Nephron progenitor cell (in vitro differentiated cells): Measurements from ENCODE around the gene ALKBH8.
A peak's percentile ranks its signal among the peaks of the same experiment; 100 is the strongest.
"Not testable (repeated sequence)": the region's sequence is repeated elsewhere in the genome, so short reads cannot be mapped to it uniquely, and the experiment has no call there.

Source experiments
- DNase-seq: peaks from one replicate; pipeline ENCODE4 v3.0.0; 2021
- H3K27ac Mint-ChIP-seq: 2 replicates; pipeline ENCODE4 v1.8.0; 2021; ENCODE audit warnings: mild to moderate bottlenecking, moderate library complexity, mixed read lengths
- H3K27me3 Mint-ChIP-seq: 2 replicates; pipeline ENCODE4 v1.8.0; 2021; ENCODE audit warnings: mild to moderate bottlenecking, low read depth, mixed read lengths; ENCODE audit not compliant: poor library complexity
- H3K36me3 Mint-ChIP-seq: 2 replicates; pipeline ENCODE4 v1.8.0; 2021; ENCODE audit warnings: low read depth, mixed read lengths
- H3K4me1 Mint-ChIP-seq: 2 replicates; pipeline ENCODE4 v1.8.0; 2021; ENCODE audit warnings: mixed read lengths
- H3K4me3 Mint-ChIP-seq: 2 replicates; pipeline ENCODE4 v1.8.0; 2021; ENCODE audit warnings: mild to moderate bottlenecking, moderate library complexity, mixed read lengths
- H3K9me3 Mint-ChIP-seq: 2 replicates; pipeline ENCODE4 v1.8.0; 2021; ENCODE audit warnings: mild to moderate bottlenecking, moderate library complexity, mixed read lengths
- TF ChIP-seq, protein P1 (sequence below): fragments of 200-600 bp; sonication (generic); IDR thresholded peaks from 2 replicates; pipeline ENCODE4 v1.5.0; 2021; ENCODE audit warnings: antibody characterized with exemption

The ALKBH8 gene

DNA sequence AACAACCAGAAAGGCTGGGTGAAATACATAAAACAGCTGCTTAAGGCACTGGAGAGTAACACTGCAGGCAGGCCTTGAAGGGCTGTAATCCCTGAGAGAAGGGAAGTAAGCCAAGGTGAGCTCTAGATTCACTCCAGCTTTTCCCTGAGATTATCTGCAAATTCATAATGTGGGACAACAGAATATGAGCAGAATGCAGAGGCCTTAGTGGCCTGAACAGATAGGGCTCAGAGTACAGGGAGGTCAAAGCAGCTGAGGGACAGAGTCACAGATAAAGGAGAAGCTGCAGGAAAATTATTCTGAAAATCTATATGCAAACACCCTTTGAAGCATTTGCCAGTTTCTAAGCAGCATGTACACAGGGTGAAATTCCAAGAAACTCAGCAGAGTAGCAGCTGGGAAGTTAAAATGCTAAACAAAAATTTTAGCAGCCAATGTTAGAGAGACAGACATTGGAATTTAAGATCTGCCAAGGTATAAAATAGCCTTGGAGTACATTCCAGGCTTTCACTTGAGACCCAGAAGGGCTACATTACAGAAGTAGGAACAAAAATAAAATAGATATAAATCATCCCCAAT is 59.8 kb downstream of the ALKBH8 start:
- TF ChIP-seq, protein P1, sequence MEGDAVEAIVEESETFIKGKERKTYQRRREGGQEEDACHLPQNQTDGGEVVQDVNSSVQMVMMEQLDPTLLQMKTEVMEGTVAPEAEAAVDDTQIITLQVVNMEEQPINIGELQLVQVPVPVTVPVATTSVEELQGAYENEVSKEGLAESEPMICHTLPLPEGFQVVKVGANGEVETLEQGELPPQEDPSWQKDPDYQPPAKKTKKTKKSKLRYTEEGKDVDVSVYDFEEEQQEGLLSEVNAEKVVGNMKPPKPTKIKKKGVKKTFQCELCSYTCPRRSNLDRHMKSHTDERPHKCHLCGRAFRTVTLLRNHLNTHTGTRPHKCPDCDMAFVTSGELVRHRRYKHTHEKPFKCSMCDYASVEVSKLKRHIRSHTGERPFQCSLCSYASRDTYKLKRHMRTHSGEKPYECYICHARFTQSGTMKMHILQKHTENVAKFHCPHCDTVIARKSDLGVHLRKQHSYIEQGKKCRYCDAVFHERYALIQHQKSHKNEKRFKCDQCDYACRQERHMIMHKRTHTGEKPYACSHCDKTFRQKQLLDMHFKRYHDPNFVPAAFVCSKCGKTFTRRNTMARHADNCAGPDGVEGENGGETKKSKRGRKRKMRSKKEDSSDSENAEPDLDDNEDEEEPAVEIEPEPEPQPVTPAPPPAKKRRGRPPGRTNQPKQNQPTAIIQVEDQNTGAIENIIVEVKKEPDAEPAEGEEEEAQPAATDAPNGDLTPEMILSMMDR: no peak
- Mint-ChIP-seq H3K9me3 (peaks cover 17% of the 10 kb centered on the region), H3K27ac (no peak overlapping the region), H3K36me3 (peaks cover 51% of the 10 kb centered on the region), H3K27me3 (no peaks in the 10 kb centered on the region), H3K4me3 (no peak overlapping the region), H3K4me1 (peaks cover 10% of the 10 kb centered on the region)
- DNase-seq: no peak

DNA sequence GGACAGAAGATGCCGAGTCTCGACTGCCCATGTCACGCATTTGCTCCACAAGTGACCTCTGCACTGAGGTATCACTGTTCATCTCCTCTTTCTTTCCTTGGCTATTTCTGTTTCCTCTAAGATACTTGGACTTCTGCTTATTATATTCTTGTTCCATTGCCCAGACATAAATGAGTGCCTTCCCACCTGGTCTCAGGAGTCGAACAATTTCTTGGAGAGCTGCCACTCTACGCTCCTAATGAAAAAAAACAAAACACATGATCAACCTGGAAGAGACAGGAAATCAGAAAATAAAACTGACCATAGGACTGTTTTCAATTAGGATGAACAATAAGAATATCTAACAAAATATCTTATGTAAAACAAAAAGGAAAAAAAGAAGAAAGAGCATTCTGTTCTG is 60.6 kb downstream of the ALKBH8 start:
- peaks cover 17% of the 10 kb centered on the region for H3K9me3 Mint-ChIP-seq
- TF ChIP-seq, protein P1: no peak
- H3K27ac Mint-ChIP-seq: peak overlapping the region; percentile 66
- no peak overlapping the region for H3K4me3 Mint-ChIP-seq
- H3K27me3 Mint-ChIP-seq: no peaks in the 10 kb centered on the region
- DNase-seq: no peak
- H3K36me3 Mint-ChIP-seq: peaks cover 53% of the 10 kb centered on the region
- H3K4me1 Mint-ChIP-seq: peaks cover 3% of the 10 kb centered on the region

DNA sequence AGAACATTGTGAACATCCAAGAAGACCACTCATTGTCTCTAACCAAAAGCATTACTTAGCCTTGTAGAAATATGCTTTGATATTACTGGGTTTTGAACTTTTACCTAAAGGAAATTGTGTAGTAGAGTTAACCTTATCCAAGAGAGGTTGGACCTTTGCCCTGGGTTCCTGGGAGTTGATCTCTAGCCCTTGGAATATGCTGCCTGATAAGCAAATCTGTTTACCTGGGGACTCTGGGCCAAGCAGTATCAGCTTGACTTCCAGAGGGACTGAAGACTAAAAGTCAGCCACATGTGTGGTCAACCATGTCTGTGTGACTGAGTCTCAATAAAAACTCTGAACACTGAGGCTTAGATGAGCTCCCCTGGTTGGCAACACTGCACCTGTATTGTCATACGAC is 63.8 kb downstream of the ALKBH8 start:
- H3K9me3 Mint-ChIP-seq: peaks cover 17% of the 10 kb centered on the region

DNA sequence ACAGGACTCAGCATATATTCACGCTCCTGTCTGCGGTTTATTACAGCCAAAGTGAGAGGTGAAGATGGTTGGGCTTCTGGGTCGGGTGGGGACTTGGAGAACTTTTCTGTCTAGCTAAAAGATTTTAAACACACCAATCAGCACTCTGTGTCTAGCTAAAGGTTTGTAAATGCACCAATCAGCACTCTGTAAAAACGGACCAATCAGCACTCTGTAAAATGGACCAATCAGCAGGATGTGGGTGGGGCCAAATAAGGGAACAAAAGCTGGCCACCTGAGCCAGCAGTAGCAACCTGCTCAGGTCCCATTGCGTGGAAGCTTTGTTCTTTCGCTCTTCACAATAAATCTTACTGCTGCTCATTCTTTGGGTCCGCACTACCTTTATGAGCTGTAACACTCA is 68.2 kb downstream of the ALKBH8 start:
- H3K27ac Mint-ChIP-seq, H3K4me1 Mint-ChIP-seq, DNase-seq, H3K27me3 Mint-ChIP-seq, H3K9me3 Mint-ChIP-seq, H3K4me3 Mint-ChIP-seq: not testable (repeated sequence)
- H3K36me3 Mint-ChIP-seq: peaks cover 18% of the 10 kb centered on the region

More for the DNA sequence above, 63.8 kb downstream of the ALKBH8 start:
- Mint-ChIP-seq H3K27me3 (no peaks in the 10 kb centered on the region), H3K4me1 (no peaks in the 10 kb centered on the region), H3K27ac (no peak overlapping the region), H3K4me3 (no peak overlapping the region), H3K36me3 (peaks cover 47% of the 10 kb centered on the region)
- no peak for DNase-seq
- TF ChIP-seq, protein P1: no peak

DNA sequence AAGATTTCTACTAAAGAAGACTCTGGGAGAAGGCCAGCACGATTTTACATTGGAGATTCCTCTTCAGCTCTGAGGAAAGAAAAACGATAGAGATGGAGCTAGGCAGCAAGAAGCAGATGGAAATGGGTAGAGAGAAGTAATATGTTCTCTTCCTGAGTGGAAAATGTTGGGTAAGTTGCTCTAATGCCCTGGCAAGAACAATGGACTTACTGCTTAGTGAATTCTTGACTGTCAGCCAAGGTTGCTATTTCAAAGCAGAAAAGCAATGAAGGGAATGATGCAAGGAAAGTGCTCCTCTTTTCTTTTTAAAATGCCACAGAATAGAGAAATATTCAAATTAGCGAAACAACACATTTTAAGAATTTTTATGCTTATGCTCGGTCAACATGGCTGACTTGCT is 69.5 kb downstream of the ALKBH8 start:
- H3K27ac Mint-ChIP-seq: no peak overlapping the region
- TF ChIP-seq, protein P1: no peak

DNA sequence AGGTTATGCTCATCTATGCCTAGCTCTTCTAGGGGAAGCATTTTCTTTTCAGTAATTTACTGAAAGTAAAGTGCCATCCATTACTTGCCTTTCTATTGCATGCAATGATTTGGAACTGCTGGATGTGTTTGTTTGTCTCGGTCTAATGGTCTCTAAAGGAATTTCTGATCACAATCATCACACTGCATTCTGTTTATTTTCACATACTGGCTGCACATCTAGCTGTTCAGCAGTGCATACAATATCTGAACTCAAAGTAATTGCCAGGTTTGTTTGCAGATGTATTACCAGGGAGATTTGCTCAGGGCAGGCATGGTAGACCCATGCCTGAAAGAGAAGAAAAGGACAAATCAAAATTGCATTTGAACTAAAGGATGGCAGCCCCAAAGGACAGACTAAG is 71.5 kb downstream of the ALKBH8 start:
- TF ChIP-seq, protein P1: no peak
- no peaks in the 10 kb centered on the region for H3K4me1 Mint-ChIP-seq
- no peaks in the 10 kb centered on the region for H3K9me3 Mint-ChIP-seq
- H3K4me3 Mint-ChIP-seq: no peak overlapping the region
- H3K27ac Mint-ChIP-seq: no peak overlapping the region
- DNase-seq: no peak
- H3K27me3 Mint-ChIP-seq: peaks cover 12% of the 10 kb centered on the region
- no peaks in the 10 kb centered on the region for H3K36me3 Mint-ChIP-seq

More for the DNA sequence above, 69.5 kb downstream of the ALKBH8 start:
- no peaks in the 10 kb centered on the region for H3K4me1 Mint-ChIP-seq
- H3K4me3 Mint-ChIP-seq: no peak overlapping the region
- peaks cover under 1% of the 10 kb centered on the region for H3K9me3 Mint-ChIP-seq
- peaks cover 5% of the 10 kb centered on the region for H3K36me3 Mint-ChIP-seq
- DNase-seq: no peak
- peaks cover 8% of the 10 kb centered on the region for H3K27me3 Mint-ChIP-seq
